Motor neuron (in vitro differentiated cells): ENCODE data around the gene NFIB. TPM values are rescaled to one million over a fixed set of nuclear protein-coding genes. Genes with fewer than 3 reads are reported as not detected.

Source experiments
- ATAC-seq, 8 experiments: fragments of 200-7000 bp; cut with Tn5 transposase; replicated peaks in 6 of 8; 2 replicates each; pipeline ENCODE4 v1.8.0; 2021; ENCODE audit warnings: mild to moderate bottlenecking in 8 of 8, moderate library complexity in 8 of 8
- H3K27ac ChIP-seq, 2 donors: fragments of 250-450 bp; sonication (Bioruptor Pico); 2 replicates each; pipeline ENCODE4 v1.9.0; 2021; ENCODE audit warnings: antibody characterized with exemption in 2 of 2, mild to moderate bottlenecking in 2 of 2, moderate library complexity in 1 of 2
- H3K4me1 ChIP-seq, 2 donors: fragments of 250-450 bp; sonication (Bioruptor Pico); replicated peaks in 1 of 2; 2 replicates each; pipeline ENCODE4 v1.6.1; 2021; ENCODE audit warnings: antibody characterized with exemption in 2 of 2, mild to moderate bottlenecking in 2 of 2, moderate library complexity in 1 of 2
- H3K4me3 ChIP-seq, 5 donors: fragments of 250-450 bp; sonication (Bioruptor Pico); 2 replicates each; pipeline ENCODE4 v1.9.0; 2021; ENCODE audit warnings: antibody characterized with exemption in 5 of 5, mild to moderate bottlenecking in 5 of 5, moderate library complexity in 4 of 5
- WGBS, 10 experiments: fragments of 450-650 bp; shearing (Covaris generic); methylation state at CpG; one replicate each; pipeline ENCODE4 v1.0.0; 2022; 5-methylcytosine and 5-hydroxymethylcytosine counted together
- in situ Hi-C, 9 experiments: fragments of 400-800 bp; cut with MboI; loops; one replicate each; pipeline ENCODE4 v1.15.0; 2021; ENCODE audit warnings: low sequenced_read_pairs in 9 of 9, low pct_unique_long_range_greater_than_20kb in 2 of 9; ENCODE audit not compliant: unreplicated experiment in 9 of 9
- total RNA-seq, 8 experiments: library from RNA; unstranded; fragments of 300-600 nt; gene quantifications; 2 replicates each; pipeline versions ENCODE4 v1.2.3 to v1.2.4, GENCODE V29; 2022

NFIB gene
- total RNA-seq, 8 experiments from 2014 or later = 0.67 to 112 (median 13.0) TPM

GRCh38 chr9:14215614-14216013 lies 98.3 kb downstream of the NFIB start:
- H3K27ac ChIP-seq = no peak overlapping the region
- H3K4me3 ChIP-seq = no peak overlapping the region
- H3K4me1 ChIP-seq = peaks cover 0 to 12% of the 10 kb centered on the region in 2 donors
- 17 to 88% (median 62%) methylated on average over 1 of the region's 1 CpG; no CpG with 5 or more reads in 1 of the 10 experiments for WGBS, 10 experiments
- in situ Hi-C loops = no loop called here
- peak in 3 of 8 experiments; percentile 20 to 41 (median 29) for ATAC-seq

- Histone ChIP-seq H3K4me1 (peaks cover 4 to 17% of the 10 kb centered on the region in 2 donors), H3K27ac (no peak overlapping the region), H3K4me3 (no peak overlapping the region)
- ATAC-seq = no peak
- 60 to 100% (median 91%) methylated on average over 1 to 2 of the region's 2 CpGs; no CpG with 5 or more reads in 2 of the 10 experiments for WGBS, 10 experiments
- in situ Hi-C loops = no loop called here
Measured at GRCh38 chr9:14214693-14215092, 99.2 kb downstream of the NFIB start.

- H3K4me1 ChIP-seq = peaks cover 8 to 22% of the 10 kb centered on the region in 2 donors
- in situ Hi-C loops = no loop called here
- ATAC-seq = peak in 1 of 8 experiments; percentile 40
- 75 to 100% (median 95%) methylated on average over 1 to 3 of the region's 3 CpGs; no CpG with 5 or more reads in 2 of the 10 experiments for WGBS, 10 experiments
- no peak overlapping the region for H3K4me3 ChIP-seq
- H3K27ac ChIP-seq = no peak overlapping the region
Measured at GRCh38 chr9:14214065-14214684, 99.8 kb downstream of the NFIB start.

GRCh38 chr9:14213504-14213903 lies 100.4 kb downstream of the NFIB start:
- Histone ChIP-seq H3K27ac (no peak overlapping the region), H3K4me1 (peaks cover 8 to 22% of the 10 kb centered on the region in 2 donors), H3K4me3 (no peak overlapping the region)
- WGBS, 10 experiments = 8 to 94% (median 67%) methylated on average over 1 to 2 of the region's 2 CpGs; no CpG with 5 or more reads in 5 of the 10 experiments
- in situ Hi-C loops = no loop called here
- ATAC-seq = peak in 3 of 8 experiments; percentile 68 to 98 (median 93)

GRCh38 chr9:14212697-14213420 lies 101.1 kb downstream of the NFIB start:
- 87 to 100% (median 89%) methylated on average over 1 to 5 of the region's 5 CpGs; no CpG with 5 or more reads in 1 of the 10 experiments for WGBS, 10 experiments
- in situ Hi-C loops = no loop called here
- no peak for ATAC-seq

GRCh38 chr9:14212077-14212476 lies 101.9 kb downstream of the NFIB start:
- Histone ChIP-seq H3K27ac (no peak overlapping the region), H3K4me1 (peaks cover 8 to 22% of the 10 kb centered on the region in 2 donors), H3K4me3 (no peak overlapping the region)
- in situ Hi-C loops = no loop called here
- 0 to 100% (median 80%) methylated on average over 1 of the region's 1 CpG; no CpG with 5 or more reads in 4 of the 10 experiments for WGBS, 10 experiments
- ATAC-seq = peak in 4 of 8 experiments; percentile 25 to 54 (median 48)

More at GRCh38 chr9:14212697-14213420, 101.1 kb downstream of the NFIB start:
- Histone ChIP-seq H3K27ac (no peak overlapping the region), H3K4me3 (no peak overlapping the region), H3K4me1 (peaks cover 8 to 22% of the 10 kb centered on the region in 2 donors)

- no peak overlapping the region for H3K27ac ChIP-seq
- no peak overlapping the region for H3K4me3 ChIP-seq
- 70 to 100% (median 84%) methylated on average over 1 to 6 of the region's 6 CpGs for WGBS, 10 experiments
- in situ Hi-C loops = no loop called here
- no peak for ATAC-seq
- peaks cover 8 to 22% of the 10 kb centered on the region in 2 donors for H3K4me1 ChIP-seq
Measured at GRCh38 chr9:14211564-14211963, 102.4 kb downstream of the NFIB start.

- Histone ChIP-seq H3K27ac (no peak overlapping the region), H3K4me3 (no peak overlapping the region), H3K4me1 (peaks cover 8 to 21% of the 10 kb centered on the region in 2 donors)
- 13 to 100% (median 66%) methylated on average over 1 to 3 of the region's 3 CpGs; no CpG with 5 or more reads in 1 of the 10 experiments for WGBS, 10 experiments
- ATAC-seq = no peak
- in situ Hi-C loops = no loop called here
Measured at GRCh38 chr9:14210428-14210827, 103.5 kb downstream of the NFIB start.

- Histone ChIP-seq H3K4me1 (peaks cover 8 to 20% of the 10 kb centered on the region in 2 donors), H3K27ac (no peak overlapping the region), H3K4me3 (no peak overlapping the region)
- ATAC-seq = peak in 1 of 8 experiments; percentile 8
- in situ Hi-C loops = no loop called here
- WGBS, 10 experiments = 26 to 99% (median 58%) methylated on average over 3 to 8 of the region's 8 CpGs
Measured at GRCh38 chr9:14209399-14210345, 104.3 kb downstream of the NFIB start.

GRCh38 chr9:14207352-14207995 lies 106.5 kb downstream of the NFIB start:
- Histone ChIP-seq H3K27ac (no peak overlapping the region), H3K4me1 (peaks cover 8 to 20% of the 10 kb centered on the region in 2 donors), H3K4me3 (no peak overlapping the region)
- ATAC-seq = no peak
- in situ Hi-C loops = no loop called here
- WGBS, 10 experiments = 60 to 100% (median 87%) methylated on average over 1 to 6 of the region's 6 CpGs; no CpG with 5 or more reads in 2 of the 10 experiments

- WGBS, 10 experiments = 43 to 100% (median 100%) methylated on average over 1 of the region's 1 CpG; no CpG with 5 or more reads in 6 of the 10 experiments
- Histone ChIP-seq H3K4me3 (no peak overlapping the region), H3K27ac (no peak overlapping the region), H3K4me1 (peaks cover 8 to 15% of the 10 kb centered on the region in 2 donors)
- peak in 4 of 8 experiments; percentile 34 to 60 (median 42) for ATAC-seq
- in situ Hi-C loops = no loop called here
Measured at GRCh38 chr9:14205463-14205862, 108.5 kb downstream of the NFIB start.

GRCh38 chr9:14203356-14204056 lies 110.4 kb downstream of the NFIB start:
- no peak for ATAC-seq
- in situ Hi-C loops = no loop called here
- Histone ChIP-seq H3K4me1 (peaks cover 0 to 5% of the 10 kb centered on the region in 2 donors), H3K4me3 (no peak overlapping the region), H3K27ac (no peak overlapping the region)
- WGBS, 10 experiments = 19 to 100% (median 89%) methylated on average over 1 to 11 of the region's 12 CpGs
